Measurements from ENCODE around the gene PRDM12. TPM values are rescaled to one million over a fixed set of nuclear protein-coding genes. Genes with fewer than 3 reads are reported as not detected.

Gene PRDM12
- total RNA-seq, 2 donors from 2014 or later, result 0.39 TPM; not detected in 1

DNA sequence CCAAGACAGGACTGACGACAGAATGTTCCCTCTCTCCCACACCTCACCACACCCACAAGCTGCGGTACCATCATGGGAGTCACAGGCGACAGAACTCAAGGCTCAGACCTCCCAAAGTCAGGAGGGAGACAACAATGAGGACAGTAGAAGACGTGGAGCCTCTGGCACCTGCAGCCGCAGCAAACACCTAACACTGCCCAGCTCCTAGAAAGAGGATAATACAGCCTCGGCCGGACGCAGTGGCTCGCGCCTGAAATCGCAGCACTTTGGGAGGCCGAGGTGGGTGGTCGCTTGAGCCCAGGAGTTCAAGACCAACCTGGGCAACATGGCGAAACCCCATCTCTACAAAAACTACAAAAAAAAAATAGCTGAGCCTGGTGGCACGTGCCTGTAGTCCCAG lies 13.2 kb upstream of the PRDM12 start:
- Mint-ChIP-seq H3K9me3 (no peaks in the 10 kb centered on the region), H3K4me1 (ENCODE audit: low read depth in 2 of 2) (no peaks in the 10 kb centered on the region), H3K27me3 (peaks cover 8 to 10% of the 10 kb centered on the region in 2 donors), H3K36me3 (no peaks in the 10 kb centered on the region), H3K4me3 (no peak overlapping the region), H3K27ac (no peak overlapping the region)
- no peak for ATAC-seq
- no peak for DNase-seq (ENCODE audit: low spot score)

GRCh38 chr9:130651752-130652151 lies 12.6 kb upstream of the PRDM12 start:
- Mint-ChIP-seq H3K9me3 (no peaks in the 10 kb centered on the region), H3K4me1 (ENCODE audit: low read depth in 2 of 2) (no peaks in the 10 kb centered on the region), H3K27ac (no peak overlapping the region), H3K4me3 (no peak overlapping the region), H3K36me3 (no peaks in the 10 kb centered on the region), H3K27me3 (peaks cover 10% of the 10 kb centered on the region in 2 donors)
- ATAC-seq (no peak), DNase-seq (ENCODE audit: low spot score) (no peak)

DNA sequence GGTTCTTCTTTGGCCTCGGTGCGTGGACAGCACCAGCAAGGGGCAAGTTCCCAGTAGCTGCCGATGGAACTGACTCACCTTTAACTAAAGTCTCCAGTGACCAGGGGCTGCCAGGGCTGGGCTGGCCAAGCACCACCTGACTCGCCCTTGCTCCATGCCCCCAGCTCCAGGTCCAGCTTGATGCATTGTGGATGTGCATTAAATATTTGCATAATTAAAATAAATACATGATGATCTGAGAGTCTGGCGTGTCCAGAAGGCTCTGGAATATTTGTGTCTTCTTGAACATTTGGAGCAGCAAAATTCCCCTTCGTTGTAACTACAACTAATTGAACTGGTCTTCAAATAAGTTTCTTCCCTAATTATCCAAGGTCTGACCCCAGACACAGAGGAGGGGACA lies 9.5 kb upstream of the PRDM12 start:
- H3K4me1 Mint-ChIP-seq (ENCODE audit: low read depth in 2 of 2), result no peaks in the 10 kb centered on the region
- ATAC-seq, result no peak
- peaks cover 24 to 28% of the 10 kb centered on the region in 2 donors for H3K27me3 Mint-ChIP-seq

DNA sequence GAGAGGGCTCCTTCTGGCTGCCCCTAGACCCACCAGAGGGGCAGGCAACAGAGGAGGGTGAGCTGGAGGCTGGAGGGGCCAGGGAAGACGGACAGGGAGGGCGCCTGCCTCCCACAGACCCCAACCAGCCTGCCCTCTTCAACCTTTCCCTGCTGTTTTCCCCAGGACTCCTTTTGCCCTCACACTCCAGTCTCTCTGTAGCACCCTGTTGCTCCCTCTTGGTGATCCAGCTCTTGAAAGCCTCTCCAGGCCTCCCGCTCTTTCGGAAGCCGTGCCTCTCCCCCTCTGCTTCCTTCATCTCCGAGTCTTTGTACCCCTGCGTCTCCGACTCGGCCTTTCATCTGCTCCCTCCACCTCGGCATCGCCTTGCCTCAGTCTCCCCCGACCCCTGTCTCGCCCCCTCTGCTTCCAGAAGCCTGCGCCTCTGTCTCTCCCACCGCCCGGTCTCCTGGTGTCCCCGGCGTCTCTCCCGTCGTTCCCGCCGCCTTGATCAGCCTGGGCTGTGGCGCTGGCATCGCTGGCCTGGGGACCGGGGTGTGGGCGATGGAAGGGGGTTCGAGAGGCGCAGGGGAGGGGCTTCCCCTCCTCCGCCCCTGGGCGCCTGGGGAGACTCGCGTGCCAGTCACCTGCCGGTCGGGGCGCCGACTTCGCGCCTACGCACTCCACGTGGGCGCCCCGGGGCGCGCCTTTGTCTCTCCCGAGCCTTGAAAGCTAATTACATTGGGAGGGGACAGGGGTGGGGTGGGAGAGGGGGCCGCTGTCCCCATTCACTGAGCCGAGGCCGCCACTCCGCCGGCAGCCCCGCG lies 5.3 kb upstream of the PRDM12 start:
- H3K27me3 Mint-ChIP-seq, result peaks cover 26 to 35% of the 10 kb centered on the region in 2 donors

More for the DNA sequence above, 9.5 kb upstream of the PRDM12 start:
- no peaks in the 10 kb centered on the region for H3K9me3 Mint-ChIP-seq
- no peak for DNase-seq (ENCODE audit: low spot score)
- H3K4me3 Mint-ChIP-seq, result no peak overlapping the region
- H3K27ac Mint-ChIP-seq, result no peak overlapping the region
- H3K36me3 Mint-ChIP-seq, result no peaks in the 10 kb centered on the region

GRCh38 chr9:130659699-130660248 lies 4.6 kb upstream of the PRDM12 start:
- H3K27me3 Mint-ChIP-seq, result peaks cover 26 to 37% of the 10 kb centered on the region in 2 donors
- H3K4me3 Mint-ChIP-seq, result peak overlapping the region; percentile 53
- H3K27ac Mint-ChIP-seq, result no peak overlapping the region
- H3K4me1 Mint-ChIP-seq (ENCODE audit: low read depth in 2 of 2), result peaks cover 5% of the 10 kb centered on the region in 2 donors
- no peak for DNase-seq (ENCODE audit: low spot score)
- no peaks in the 10 kb centered on the region for H3K9me3 Mint-ChIP-seq
- no peaks in the 10 kb centered on the region for H3K36me3 Mint-ChIP-seq
- ATAC-seq, result no peak

More for the DNA sequence above, 5.3 kb upstream of the PRDM12 start:
- no peak overlapping the region for H3K4me3 Mint-ChIP-seq
- H3K9me3 Mint-ChIP-seq, result no peaks in the 10 kb centered on the region
- H3K27ac Mint-ChIP-seq, result no peak overlapping the region
- H3K4me1 Mint-ChIP-seq (ENCODE audit: low read depth in 2 of 2), result peaks cover 5% of the 10 kb centered on the region in 2 donors
- no peaks in the 10 kb centered on the region for H3K36me3 Mint-ChIP-seq
- ATAC-seq (no peak), DNase-seq (ENCODE audit: low spot score) (no peak)

DNA sequence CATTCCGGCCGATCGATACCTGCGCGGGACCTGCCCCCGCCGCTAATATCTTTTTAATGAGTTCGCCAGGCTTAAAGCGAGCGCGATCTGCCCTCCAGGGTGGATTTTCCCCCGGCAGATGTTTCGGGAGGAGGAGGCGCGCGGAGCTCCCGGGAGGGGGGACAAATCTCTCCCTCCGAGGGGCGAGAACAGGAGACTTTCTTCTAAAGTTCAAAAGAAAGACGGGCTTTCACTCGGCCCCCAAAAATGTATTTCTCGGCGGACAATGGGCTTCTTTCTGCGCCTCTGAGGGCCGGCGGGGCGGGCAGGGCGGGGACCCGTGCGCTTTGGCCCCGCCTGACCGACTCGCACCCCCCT lies 4.1 kb upstream of the PRDM12 start:
- DNase-seq (ENCODE audit: low spot score), result no peak
- H3K4me3 Mint-ChIP-seq, result no peak overlapping the region

GRCh38 chr9:130660683-130661450 lies 3.5 kb upstream of the PRDM12 start:
- H3K9me3 Mint-ChIP-seq, result no peaks in the 10 kb centered on the region
- H3K27me3 Mint-ChIP-seq, result peaks cover 36 to 42% of the 10 kb centered on the region in 2 donors
- peaks cover 6% of the 10 kb centered on the region for H3K36me3 Mint-ChIP-seq
- H3K27ac Mint-ChIP-seq, result no peak overlapping the region
- peaks cover 9 to 10% of the 10 kb centered on the region in 2 donors for H3K4me1 Mint-ChIP-seq (ENCODE audit: low read depth in 2 of 2)
- ATAC-seq (no peak), DNase-seq (ENCODE audit: low spot score) (no peak)
- no peak overlapping the region for H3K4me3 Mint-ChIP-seq

More for the DNA sequence above, 4.1 kb upstream of the PRDM12 start:
- H3K27me3 Mint-ChIP-seq, result peaks cover 30 to 38% of the 10 kb centered on the region in 2 donors
- H3K27ac Mint-ChIP-seq, result no peak overlapping the region
- peaks cover 2% of the 10 kb centered on the region for H3K36me3 Mint-ChIP-seq
- no peaks in the 10 kb centered on the region for H3K9me3 Mint-ChIP-seq
- peaks cover 6 to 7% of the 10 kb centered on the region in 2 donors for H3K4me1 Mint-ChIP-seq (ENCODE audit: low read depth in 2 of 2)
- no peak for ATAC-seq

DNA sequence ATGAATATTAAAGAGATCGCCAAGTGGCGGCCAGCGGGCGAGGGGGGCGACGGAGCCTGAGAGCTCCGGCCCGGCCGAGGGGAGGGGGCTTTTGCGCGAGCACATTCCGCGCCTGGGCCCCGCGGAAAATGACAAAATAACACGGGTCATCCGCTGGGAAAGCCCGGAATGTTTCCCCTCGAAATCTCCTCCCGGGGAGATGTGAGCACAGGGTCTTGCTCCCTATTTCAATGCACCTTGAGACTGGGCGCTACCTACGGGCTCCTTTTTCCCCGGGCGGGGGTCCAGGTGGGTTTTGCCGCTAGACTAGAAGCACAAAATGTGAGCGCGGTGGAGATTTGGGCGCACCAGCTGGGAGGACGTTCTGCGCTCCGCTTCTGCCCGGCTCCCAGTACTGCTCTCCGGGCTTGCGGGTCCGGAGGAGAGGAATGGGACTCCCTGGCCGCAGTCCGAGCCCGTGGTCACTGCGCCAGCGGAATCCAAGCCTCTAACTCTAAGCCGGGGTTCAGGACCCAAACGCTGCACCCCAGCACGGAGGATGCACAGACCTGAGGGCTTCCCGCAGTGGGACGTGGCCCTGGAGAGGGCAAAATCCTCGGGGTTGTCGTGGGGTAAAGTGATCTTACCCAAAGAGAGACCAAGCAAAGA lies 2.8 kb upstream of the PRDM12 start:
- H3K4me1 Mint-ChIP-seq (ENCODE audit: low read depth in 2 of 2), result peaks cover 9 to 10% of the 10 kb centered on the region in 2 donors
- peaks cover 6% of the 10 kb centered on the region for H3K36me3 Mint-ChIP-seq
- no peak overlapping the region for H3K27ac Mint-ChIP-seq
- no peak for ATAC-seq
- no peak overlapping the region for H3K4me3 Mint-ChIP-seq
- H3K9me3 Mint-ChIP-seq, result no peaks in the 10 kb centered on the region
- no peak for DNase-seq (ENCODE audit: low spot score)
- peaks cover 39 to 44% of the 10 kb centered on the region in 2 donors for H3K27me3 Mint-ChIP-seq

- peaks cover 6% of the 10 kb centered on the region for H3K36me3 Mint-ChIP-seq
- H3K4me1 Mint-ChIP-seq (ENCODE audit: low read depth in 2 of 2), result peaks cover 9 to 10% of the 10 kb centered on the region in 2 donors
- ATAC-seq (peak in 1 of 2 donors; percentile 22), DNase-seq (ENCODE audit: low spot score) (no peak)
- H3K9me3 Mint-ChIP-seq, result no peaks in the 10 kb centered on the region
- H3K27me3 Mint-ChIP-seq, result peaks cover 33 to 40% of the 10 kb centered on the region in 2 donors
- H3K4me3 Mint-ChIP-seq, result peak overlapping the region; percentile 38
- peak overlapping the region in 1 of 2 donors; percentile 23 for H3K27ac Mint-ChIP-seq
Measured at GRCh38 chr9:130662099-130662969, 2.1 kb upstream of the PRDM12 start.

GRCh38 chr9:130662970-130663257 lies 1.5 kb upstream of the PRDM12 start:
- Mint-ChIP-seq H3K27ac (peak overlapping the region in 1 of 2 donors; percentile 23), H3K4me1 (ENCODE audit: low read depth in 2 of 2) (peaks cover 9 to 10% of the 10 kb centered on the region in 2 donors), H3K4me3 (peak overlapping the region; percentile 38), H3K27me3 (peaks cover 33 to 38% of the 10 kb centered on the region in 2 donors), H3K9me3 (no peaks in the 10 kb centered on the region), H3K36me3 (peaks cover 6% of the 10 kb centered on the region)
- no peak for DNase-seq (ENCODE audit: low spot score)
- ATAC-seq, result peak in 1 of 2 donors; percentile 17

- Mint-ChIP-seq H3K36me3 (peaks cover 6% of the 10 kb centered on the region), H3K4me1 (ENCODE audit: low read depth in 2 of 2) (peaks cover 9 to 10% of the 10 kb centered on the region in 2 donors), H3K4me3 (no peak overlapping the region), H3K9me3 (no peaks in the 10 kb centered on the region), H3K27ac (no peak overlapping the region), H3K27me3 (peaks cover 33 to 38% of the 10 kb centered on the region in 2 donors)
- ATAC-seq (peak in 1 of 2 donors; percentile 17), DNase-seq (ENCODE audit: low spot score) (no peak)
Measured at GRCh38 chr9:130663258-130663976, 977 bp upstream of the PRDM12 start.

DNA sequence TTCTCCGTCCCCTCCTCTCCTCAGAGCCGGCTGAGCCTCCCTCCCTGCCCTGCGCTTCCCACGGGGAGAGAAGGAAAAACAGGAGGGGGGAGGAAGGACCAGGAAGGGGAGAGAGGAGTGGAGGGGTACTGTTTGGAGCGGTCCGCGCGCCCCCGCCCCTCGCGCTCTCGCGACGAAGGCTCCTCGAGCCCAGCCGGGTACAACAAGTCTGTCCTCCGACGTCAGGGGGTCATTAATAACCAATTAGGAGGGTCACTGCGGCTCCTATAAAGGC lies 480 bp upstream of the PRDM12 start:
- no peak for DNase-seq (ENCODE audit: low spot score)
- Mint-ChIP-seq H3K27me3 (peaks cover 31 to 35% of the 10 kb centered on the region in 2 donors), H3K36me3 (peaks cover 6% of the 10 kb centered on the region), H3K4me3 (no peak overlapping the region), H3K4me1 (ENCODE audit: low read depth in 2 of 2) (peaks cover 9 to 10% of the 10 kb centered on the region in 2 donors), H3K27ac (no peak overlapping the region), H3K9me3 (no peaks in the 10 kb centered on the region)
- no peak for ATAC-seq
